Measurements from ENCODE around the gene ALDH3A2.

The ALDH3A2 gene

GRCh38 chr17:19702217-19702641, 53.7 kb downstream of the ALDH3A2 start:
- H3K27me3 ChIP-seq (ENCODE audit: insufficient read depth, poor library complexity, severe bottlenecking): no peaks in the 10 kb centered on the region
- no peak for ATAC-seq (ENCODE audit: low read depth)
- no peak for DNase-seq (ENCODE audit: low spot score)
- no peak overlapping the region for H3K27ac ChIP-seq (ENCODE audit: poor library complexity, severe bottlenecking)
- no peaks in the 10 kb centered on the region for H3K9me3 ChIP-seq (ENCODE audit: severe bottlenecking)
- TF ChIP-seq CTCF (IDR thresholded peaks at IDR 0.05; ENCODE audit: poor library complexity, severe bottlenecking): no peak
- no peak overlapping the region for H3K4me3 ChIP-seq (ENCODE audit: severe bottlenecking)
- H3K36me3 ChIP-seq (ENCODE audit: low read depth): no peaks in the 10 kb centered on the region
- peaks cover 8% of the 10 kb centered on the region for H3K4me1 ChIP-seq (ENCODE audit: insufficient read depth, poor library complexity, severe bottlenecking)

- no peak overlapping the region for H3K27ac ChIP-seq (ENCODE audit: poor library complexity, severe bottlenecking)
Observed at GRCh38 chr17:19703106-19703827, 54.7 kb downstream of the ALDH3A2 start.

GRCh38 chr17:19703828-19704613, 55.5 kb downstream of the ALDH3A2 start:
- TF ChIP-seq CTCF (IDR thresholded peaks at IDR 0.05; ENCODE audit: poor library complexity, severe bottlenecking): no peak
- ATAC-seq (ENCODE audit: low read depth) (no peak), DNase-seq (ENCODE audit: low spot score) (no peak)
- Histone ChIP-seq H3K36me3 (ENCODE audit: low read depth) (no peaks in the 10 kb centered on the region), H3K9me3 (ENCODE audit: severe bottlenecking) (no peaks in the 10 kb centered on the region), H3K4me3 (ENCODE audit: severe bottlenecking) (no peak overlapping the region), H3K27ac (ENCODE audit: poor library complexity, severe bottlenecking) (no peak overlapping the region), H3K27me3 (ENCODE audit: insufficient read depth, poor library complexity, severe bottlenecking) (no peaks in the 10 kb centered on the region), H3K4me1 (ENCODE audit: insufficient read depth, poor library complexity, severe bottlenecking) (peaks cover 13% of the 10 kb centered on the region)

More at GRCh38 chr17:19703106-19703827, 54.7 kb downstream of the ALDH3A2 start:
- no peak for TF ChIP-seq CTCF (IDR thresholded peaks at IDR 0.05; ENCODE audit: poor library complexity, severe bottlenecking)
- H3K27me3 ChIP-seq (ENCODE audit: insufficient read depth, poor library complexity, severe bottlenecking): no peaks in the 10 kb centered on the region
- DNase-seq (ENCODE audit: low spot score) (no peak), ATAC-seq (ENCODE audit: low read depth) (no peak)
- H3K9me3 ChIP-seq (ENCODE audit: severe bottlenecking): no peaks in the 10 kb centered on the region
- no peaks in the 10 kb centered on the region for H3K36me3 ChIP-seq (ENCODE audit: low read depth)
- H3K4me3 ChIP-seq (ENCODE audit: severe bottlenecking): no peak overlapping the region
- peaks cover 13% of the 10 kb centered on the region for H3K4me1 ChIP-seq (ENCODE audit: insufficient read depth, poor library complexity, severe bottlenecking)

GRCh38 chr17:19705201-19705600, 56.6 kb downstream of the ALDH3A2 start:
- H3K9me3 ChIP-seq (ENCODE audit: severe bottlenecking): no peaks in the 10 kb centered on the region
- no peaks in the 10 kb centered on the region for H3K27me3 ChIP-seq (ENCODE audit: insufficient read depth, poor library complexity, severe bottlenecking)
- peaks cover 13% of the 10 kb centered on the region for H3K4me1 ChIP-seq (ENCODE audit: insufficient read depth, poor library complexity, severe bottlenecking)
- no peak overlapping the region for H3K4me3 ChIP-seq (ENCODE audit: severe bottlenecking)
- DNase-seq (ENCODE audit: low spot score) (no peak), ATAC-seq (ENCODE audit: low read depth) (no peak)
- TF ChIP-seq CTCF (IDR thresholded peaks at IDR 0.05; ENCODE audit: poor library complexity, severe bottlenecking): no peak
- H3K36me3 ChIP-seq (ENCODE audit: low read depth): no peaks in the 10 kb centered on the region
- H3K27ac ChIP-seq (ENCODE audit: poor library complexity, severe bottlenecking): no peak overlapping the region

Measured in RWPE2 (cell line).